Measurements from ENCODE around the gene CCL4.
"Not testable (repeated sequence)": the region's sequence is repeated elsewhere in the genome, so short reads cannot be mapped to it uniquely, and the experiment has no call there.

CCL4 gene
- long read RNA-seq, donor 1, result 0 reads
- long read RNA-seq, donor 2, result 0 reads
- long read RNA-seq, donor 3, result 0 reads
- long read RNA-seq, donor 4, result 0 reads
- long read RNA-seq, donor 5, partial matches to known transcripts, result 0 of 2 reads
- long read RNA-seq, donor 5, other reads (novel, unspliced or antisense), result 0 of 2 reads
- long read RNA-seq, donor 6, partial matches to known transcripts, result 0 of 1 reads
- long read RNA-seq, donor 6, other reads (novel, unspliced or antisense), result 0 of 1 reads
- long read RNA-seq, donor 7, result 0 reads
- long read RNA-seq, donor 8, result 0 reads

GRCh38 chr17:36103401-36103975, at the start of gene CCL4:
Gene CCL4, plus strand, starts transcription at chr17:36103827. Its CDS starts 79 bp downstream, at chr17:36103906.
- not testable (repeated sequence) for DNase-seq

DNA sequence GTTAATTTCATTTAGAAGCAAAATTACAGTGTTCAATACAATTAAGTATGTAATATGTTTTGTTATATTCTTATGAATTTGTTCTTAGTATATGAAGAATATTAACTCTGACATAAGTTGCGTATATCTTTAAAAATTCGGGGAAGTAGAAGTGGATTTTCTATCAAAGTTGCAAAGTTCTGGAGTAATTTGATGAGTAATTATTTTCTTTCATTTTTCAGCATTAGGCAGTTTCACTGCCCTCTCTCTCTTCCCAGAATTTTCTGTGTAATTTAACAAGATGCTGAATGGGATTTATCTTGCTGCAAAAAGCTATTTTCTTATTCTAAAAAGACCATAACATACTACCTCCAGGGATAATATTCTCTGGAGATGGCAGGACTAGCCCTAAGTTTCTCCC, 48.5 kb upstream of the CCL4 start:
- no peak for DNase-seq

GRCh38 chr17:36055921-36056520, 47.6 kb upstream of the CCL4 start:
- no peak for DNase-seq

DNA sequence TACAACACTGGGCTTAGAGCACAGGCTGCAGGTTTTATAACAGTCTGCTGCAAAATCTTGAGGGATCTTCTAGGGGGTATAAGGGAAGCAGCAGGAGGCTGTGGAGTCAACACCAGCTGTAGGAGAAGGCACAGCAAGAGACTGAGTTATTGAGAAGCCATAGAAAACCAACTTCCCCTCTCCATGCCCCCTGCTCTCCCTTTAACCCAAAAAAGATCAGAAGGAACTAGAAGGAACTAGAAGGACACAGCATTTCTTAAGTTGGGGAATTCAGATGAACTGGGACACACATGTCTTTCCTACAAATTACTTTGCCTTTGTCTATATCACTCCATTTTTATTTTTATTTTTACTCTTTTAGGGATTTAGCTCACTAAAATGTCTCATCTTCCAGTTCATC, 45.7 kb upstream of the CCL4 start:
- no peak for DNase-seq

DNA sequence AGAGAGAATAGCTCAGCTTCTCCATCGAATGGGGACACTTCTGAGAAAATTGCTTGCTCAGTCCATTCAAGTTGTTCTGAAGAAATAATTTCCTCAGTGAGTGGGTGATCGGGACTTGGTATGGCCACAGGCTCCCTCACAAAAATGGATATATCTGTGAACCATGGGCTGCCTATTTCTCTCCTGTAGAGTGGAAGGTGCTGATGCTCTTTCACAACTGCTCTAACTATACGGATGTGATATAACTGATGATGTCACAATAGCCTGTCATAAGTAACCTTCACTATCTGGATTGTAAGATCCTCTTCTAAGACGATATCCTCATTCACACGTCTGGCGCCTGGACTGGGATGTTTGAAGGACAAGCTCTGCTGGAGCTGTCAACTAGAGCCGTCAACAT, 44.2 kb upstream of the CCL4 start:
- DNase-seq, result no peak

DNA sequence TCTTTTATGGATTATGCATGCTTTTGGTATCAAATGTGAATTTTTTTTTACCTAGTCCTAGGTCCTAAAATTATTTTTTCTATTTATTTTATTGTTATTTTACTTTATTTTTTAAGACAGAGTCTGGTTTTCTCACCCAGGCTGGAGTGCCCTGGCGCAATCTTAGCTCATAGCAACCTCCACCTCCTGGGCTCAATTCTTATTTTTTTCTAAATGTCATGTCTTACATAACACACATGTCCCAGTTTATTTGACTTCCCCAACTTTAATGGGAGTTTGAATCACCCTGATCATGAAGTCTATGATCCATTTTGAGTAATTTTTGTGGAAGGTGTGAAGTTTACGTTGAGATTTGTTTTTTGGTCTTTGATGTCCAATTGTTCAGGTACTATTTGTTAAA, 42.8 kb upstream of the CCL4 start:
- DNase-seq, result no peak

DNA sequence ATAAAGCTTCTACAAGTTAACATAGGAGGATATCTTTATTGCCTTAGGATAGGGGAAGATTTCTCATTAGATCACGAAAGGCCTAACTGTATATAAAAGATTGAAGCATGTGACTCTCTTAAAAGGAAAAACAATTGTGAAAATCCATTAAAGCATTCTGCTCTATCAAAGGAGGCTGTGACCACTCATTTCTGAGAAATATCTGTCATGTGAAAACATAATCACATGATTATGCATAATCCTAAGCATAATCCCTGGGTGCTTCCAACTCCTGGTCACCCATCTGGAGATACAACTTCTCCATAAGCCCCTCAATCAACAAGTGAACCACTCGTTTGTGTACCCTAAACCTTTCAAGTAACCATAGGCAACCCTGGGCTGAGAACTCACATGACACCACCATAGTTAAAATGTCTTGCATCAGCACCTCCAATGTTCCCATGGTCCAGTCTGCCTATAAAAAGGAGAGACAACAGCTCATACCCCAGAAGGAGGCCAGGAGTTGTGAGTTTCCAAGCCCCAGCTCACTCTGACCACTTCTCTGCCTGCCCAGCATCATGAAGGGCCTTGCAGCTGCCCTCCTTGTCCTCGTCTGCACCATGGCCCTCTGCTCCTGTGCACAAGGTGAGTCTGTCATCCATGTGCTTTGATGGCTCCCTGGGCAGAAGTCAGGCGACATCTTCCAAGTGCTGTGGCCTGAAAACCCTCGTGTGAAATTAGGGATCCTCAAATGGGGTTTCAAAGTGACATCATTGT, 39.7 kb upstream of the CCL4 start, which contains the start of gene CCL18:
CCL18 (plus strand) TSS at position 487 of the 756 bp plus-strand sequence; CDS start at position 558, 71 bp downstream.
- DNase-seq, result no peak

GRCh38 chr17:36066365-36066985, 37.2 kb upstream of the CCL4 start:
- no peak for DNase-seq

GRCh38 chr17:36068524-36068923, 35.1 kb upstream of the CCL4 start:
- DNase-seq, result no peak

DNA sequence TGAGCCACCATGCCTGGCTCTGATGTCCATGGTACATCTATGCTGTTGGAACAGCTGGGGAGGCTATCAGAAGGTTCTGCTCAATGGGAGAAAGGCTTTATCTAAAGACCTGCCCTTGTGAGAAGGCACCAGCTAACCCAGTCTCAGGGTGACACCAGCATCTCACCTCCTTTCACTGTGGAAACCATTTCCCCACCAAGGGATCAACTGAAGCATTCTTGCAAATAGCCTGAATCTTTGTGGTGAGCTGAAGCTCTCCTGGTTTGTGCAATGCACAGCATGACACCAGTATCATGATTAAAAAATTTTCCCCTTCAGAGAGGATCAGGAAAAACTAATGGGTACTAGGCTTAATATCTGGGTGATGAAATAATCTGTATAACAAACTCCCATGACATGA, 34.5 kb upstream of the CCL4 start:
- no peak for DNase-seq

- no peak for DNase-seq
Measured at GRCh38 chr17:36070427-36070826, 33.2 kb upstream of the CCL4 start.

GRCh38 chr17:36071751-36072150, 31.9 kb upstream of the CCL4 start:
- no peak for DNase-seq

GRCh38 chr17:36072431-36073121, 31.1 kb upstream of the CCL4 start:
- peak; percentile 11 for DNase-seq

GRCh38 chr17:36074365-36074764, 29.3 kb upstream of the CCL4 start:
- DNase-seq, result no peak

DNA sequence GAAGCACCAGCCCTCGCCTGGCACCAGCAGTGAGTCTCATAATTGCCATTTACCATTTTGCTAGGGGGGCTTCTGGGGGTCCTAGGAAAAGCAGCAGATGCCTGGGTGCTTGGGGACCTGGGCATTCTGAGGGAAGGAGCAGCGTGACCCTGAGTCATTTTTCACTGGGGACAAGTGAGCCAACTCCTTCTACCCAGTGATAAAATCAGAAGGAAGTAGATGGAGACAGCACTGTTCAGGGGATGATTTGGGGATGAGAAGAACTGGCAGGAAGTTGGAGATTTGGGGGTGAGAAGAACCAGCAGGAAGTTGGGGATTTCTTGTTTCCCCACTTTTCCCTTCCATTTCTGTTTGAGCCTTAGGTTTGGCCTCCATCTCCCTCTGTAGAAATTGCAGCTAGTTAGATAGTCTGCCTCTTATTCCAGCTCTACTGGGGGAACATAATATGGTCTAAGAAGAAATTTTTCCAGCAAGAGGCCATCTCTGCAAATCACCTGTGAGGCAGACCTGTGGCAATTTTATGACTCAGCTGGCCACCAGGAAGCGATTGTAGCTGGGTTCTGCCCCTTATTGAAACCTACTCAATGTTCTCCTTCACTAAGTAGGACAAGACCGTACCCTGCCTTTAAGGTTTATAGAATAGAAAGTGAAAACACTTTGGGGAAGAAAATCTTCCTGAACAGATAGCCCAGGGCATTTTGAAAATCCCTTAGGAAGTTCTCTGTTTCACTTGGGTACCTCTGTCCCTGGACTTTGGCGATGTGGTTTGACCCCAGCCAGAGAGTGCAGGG, 21.8 kb upstream of the CCL4 start:
- DNase-seq, result not testable (repeated sequence)

- DNase-seq, result not testable (repeated sequence)
Measured at GRCh38 chr17:36082482-36083120, 21.0 kb upstream of the CCL4 start.

GRCh38 chr17:36083691-36084090, 19.9 kb upstream of the CCL4 start:
- not testable (repeated sequence) for DNase-seq

- no peak for DNase-seq
Measured at GRCh38 chr17:36085765-36086164, 17.9 kb upstream of the CCL4 start.

DNA sequence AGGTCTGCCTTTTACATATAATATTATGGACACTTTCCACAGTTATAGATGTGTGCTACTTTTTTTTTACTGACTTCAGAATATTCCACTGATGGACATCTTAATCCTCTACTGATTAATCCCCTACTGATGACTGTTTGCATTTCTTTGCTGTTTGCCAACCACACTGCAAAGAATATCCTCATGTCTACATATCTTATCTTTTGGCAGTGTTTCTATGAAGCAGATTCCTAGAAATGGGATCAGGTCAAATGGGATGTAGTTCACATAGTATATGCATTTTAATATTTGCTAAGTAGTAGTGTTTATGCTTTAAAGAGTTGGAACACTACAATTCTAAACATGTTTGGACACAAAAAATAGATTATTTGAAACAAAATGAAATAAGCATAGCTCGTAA, 16.8 kb upstream of the CCL4 start:
- no peak for DNase-seq

DNA sequence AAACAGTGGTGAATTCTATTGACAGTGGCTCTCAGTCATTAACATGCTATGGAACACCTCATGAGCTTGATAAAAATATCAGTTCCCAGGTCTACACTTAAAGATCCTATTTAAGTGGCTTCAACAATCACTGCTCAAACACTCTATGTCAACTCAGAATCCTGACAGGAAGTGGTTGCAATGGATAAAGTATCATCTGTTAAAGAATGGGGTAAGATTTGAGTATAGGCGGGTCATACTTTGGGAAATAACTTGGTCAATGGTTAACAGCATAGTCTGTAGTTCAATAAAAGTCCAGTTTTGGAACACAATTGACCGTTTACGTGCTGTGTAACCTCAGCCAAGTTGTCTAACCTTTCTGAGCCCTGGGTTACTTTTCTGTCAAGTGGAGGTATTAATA, 16.2 kb upstream of the CCL4 start:
- DNase-seq, result not testable (repeated sequence)
